Transverse colon (tissue), 4 donors: ENCODE data around the gene TMEM240. TPM values are rescaled to one million over a fixed set of nuclear protein-coding genes. Genes with fewer than 3 reads are reported as not detected.

Source experiments
- DNase-seq: peaks from one replicate; pipeline ENCODE4 v3.0.0-alpha.2; 2019
- H3K27ac ChIP-seq, 4 donors: fragments of 200-600 bp; sonication (generic); 2 replicates each; pipeline ENCODE4 v1.5.1; 2016 to 2018; ENCODE audit warnings: inconsistent platforms in 4 of 4
- H3K27me3 ChIP-seq: fragments of 200-600 bp; sonication (generic); 2 replicates; pipeline ENCODE4 v1.5.1; 2017; ENCODE audit warnings: inconsistent platforms
- H3K36me3 ChIP-seq, 4 donors: fragments of 200-600 bp; sonication (generic); 2 replicates each; pipeline ENCODE4 v1.5.1; 2017 to 2019; ENCODE audit warnings: inconsistent platforms in 4 of 4
- H3K4me1 ChIP-seq, 4 donors: fragments of 200-600 bp; sonication (generic); 2 replicates each; pipeline ENCODE4 v1.5.1; 2017 to 2020; ENCODE audit warnings: inconsistent platforms in 4 of 4
- H3K4me3 ChIP-seq, 4 donors: fragments of 200-600 bp; sonication (generic); 1 replicate in 1 of 4; 2 replicates in 3 of 4; pipeline versions ENCODE4 v1.5.1 to v1.6.1; 2017 to 2019; ENCODE audit warnings: inconsistent platforms in 4 of 4
- H3K9me3 ChIP-seq, 2 donors: fragments of 200-600 bp; sonication (generic); 2 replicates each; pipeline ENCODE4 v1.5.1; 2017 to 2019; ENCODE audit warnings: inconsistent platforms in 2 of 2
- CTCF ChIP-seq, 5 experiments: fragments of 200-600 bp in 3 of 5; fragments of 450-650 bp in 2 of 5; sonication (generic) in 3 of 5; IDR thresholded peaks; 1 replicate in 2 of 5; 2 replicates in 3 of 5; pipeline ENCODE4 v1.5.1; 2016 to 2017; ENCODE audit warnings: antibody characterized with exemption in 5 of 5, inconsistent platforms in 3 of 5, mild to moderate bottlenecking in 2 of 5, moderate library complexity in 1 of 5
- EP300 ChIP-seq: sonication (generic); formaldehyde crosslinking; IDR thresholded peaks from one replicate; pipeline ENCODE4 v1.6.1; 2017; ENCODE audit warnings: antibody characterized with exemption, low read depth
- POLR2A ChIP-seq: fragments of 450-650 bp; IDR thresholded peaks from one replicate; pipeline ENCODE4 v1.6.1; 2016; ENCODE audit warnings: antibody characterized with exemption, mild to moderate bottlenecking, moderate library complexity
- POLR2AphosphoS5 ChIP-seq, 3 donors: sonication (generic); formaldehyde crosslinking; IDR thresholded peaks; one replicate each; pipeline ENCODE4 v1.6.1; 2016; ENCODE audit warnings: antibody characterized with exemption in 3 of 3
- WGBS, 2 donors: methylation state at CpG; one replicate each; pipeline ENCODE4 v1.1.5; 2018; ENCODE audit warnings: low coverage in 1 of 2; 5-methylcytosine and 5-hydroxymethylcytosine counted together
- in situ Hi-C, 4 donors: fragments of 200-750 bp; cut with MboI; loops; one replicate each; pipeline versions ENCODE4 v1.15.0 to v1.15.1; 2017; ENCODE audit warnings: low sequenced_read_pairs in 3 of 4, low pct_ligation_motif_present in 1 of 4, low pct_unique_long_range_greater_than_20kb in 1 of 4
- intact Hi-C: fragments of 100-400 bp; cut with DNase I; formaldehyde crosslinking; loops from one replicate; pipeline ENCODE4 v1.15.1; 2023; ENCODE audit warnings: low total_unique reads
- total RNA-seq, 4 donors: library from RNA; depleted of rRNA; stranded (reverse); fragments of >200 nt; gene quantifications; one replicate each; pipeline ENCODE4 v1.1.0, GENCODE V29; 2016

The TMEM240 gene
- total RNA-seq, 4 donors from 2014 or later = 3.8 to 27.3 (median 4.2) TPM; not detected in 1

- TF ChIP-seq POLR2AphosphoS5 (IDR thresholded peaks at IDR 0.05) (no peak), CTCF (IDR thresholded peaks at IDR 0.05) (no peak), POLR2A (no peak), EP300 (no peak)
- WGBS, 2 donors = 92 to 100% methylated on average over 1 to 10 of the region's 10 CpGs
- Histone ChIP-seq H3K4me1 (peaks cover 0 to 15% (median 7%) of the 10 kb centered on the region in 4 donors), H3K27me3 (no peaks in the 10 kb centered on the region), H3K36me3 (peaks cover 0 to 38% (median 16%) of the 10 kb centered on the region in 4 donors), H3K4me3 (no peak overlapping the region), H3K9me3 (no peaks in the 10 kb centered on the region), H3K27ac (no peak overlapping the region)
- intact Hi-C loops (no loop called here), in situ Hi-C loops (no loop called here)
- no peak for DNase-seq
Measured at GRCh38 chr1:1565340-1565739, 24.9 kb upstream of the TMEM240 start.

DNA sequence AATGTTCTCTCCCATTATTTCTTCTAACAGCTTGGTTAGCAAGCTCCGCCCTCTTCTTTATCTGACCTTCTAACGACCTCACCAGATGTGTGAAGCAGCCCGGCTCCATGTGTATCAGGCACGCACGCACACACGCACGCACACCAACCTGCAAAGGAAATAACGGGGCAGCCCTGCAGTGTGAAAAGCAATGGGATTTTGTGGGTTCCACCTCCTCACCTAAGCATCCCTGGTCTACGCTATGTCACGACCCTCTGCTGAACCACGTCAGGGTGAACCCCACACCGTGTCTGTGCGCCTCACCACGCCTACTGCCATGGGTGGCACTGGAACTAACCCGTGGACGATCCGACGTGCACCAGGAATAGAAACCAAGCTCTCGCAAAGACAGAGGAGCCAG is 23.8 kb upstream of the TMEM240 start:
- Histone ChIP-seq H3K36me3 (peaks cover 0 to 38% (median 16%) of the 10 kb centered on the region in 4 donors), H3K27me3 (no peaks in the 10 kb centered on the region), H3K4me3 (no peak overlapping the region), H3K9me3 (no peaks in the 10 kb centered on the region), H3K27ac (no peak overlapping the region), H3K4me1 (peaks cover 0 to 9% (median 2%) of the 10 kb centered on the region in 4 donors)
- no peak for TF ChIP-seq CTCF (IDR thresholded peaks at IDR 0.05)
- TF ChIP-seq POLR2AphosphoS5 (IDR thresholded peaks at IDR 0.05) = no peak
- no peak for TF ChIP-seq EP300
- no peak for TF ChIP-seq POLR2A
- 83 to 91% methylated on average over 1 to 19 of the region's 19 CpGs for WGBS, 2 donors
- in situ Hi-C loops = no loop called here
- intact Hi-C loops = no loop called here
- no peak for DNase-seq

- no peak for DNase-seq
- WGBS, 2 donors = 84 to 88% methylated on average over 8 to 12 of the region's 12 CpGs
- Histone ChIP-seq H3K27ac (no peak overlapping the region), H3K9me3 (no peaks in the 10 kb centered on the region), H3K4me1 (peaks cover 0 to 9% (median 2%) of the 10 kb centered on the region in 4 donors), H3K36me3 (peaks cover 0 to 38% (median 16%) of the 10 kb centered on the region in 4 donors), H3K27me3 (no peaks in the 10 kb centered on the region), H3K4me3 (no peak overlapping the region)
- intact Hi-C loops (no loop called here), in situ Hi-C loops (no loop called here)
- TF ChIP-seq CTCF (IDR thresholded peaks at IDR 0.05) (no peak), POLR2A (no peak), EP300 (no peak), POLR2AphosphoS5 (IDR thresholded peaks at IDR 0.05) (no peak)
Measured at GRCh38 chr1:1563688-1564087, 23.3 kb upstream of the TMEM240 start.

DNA sequence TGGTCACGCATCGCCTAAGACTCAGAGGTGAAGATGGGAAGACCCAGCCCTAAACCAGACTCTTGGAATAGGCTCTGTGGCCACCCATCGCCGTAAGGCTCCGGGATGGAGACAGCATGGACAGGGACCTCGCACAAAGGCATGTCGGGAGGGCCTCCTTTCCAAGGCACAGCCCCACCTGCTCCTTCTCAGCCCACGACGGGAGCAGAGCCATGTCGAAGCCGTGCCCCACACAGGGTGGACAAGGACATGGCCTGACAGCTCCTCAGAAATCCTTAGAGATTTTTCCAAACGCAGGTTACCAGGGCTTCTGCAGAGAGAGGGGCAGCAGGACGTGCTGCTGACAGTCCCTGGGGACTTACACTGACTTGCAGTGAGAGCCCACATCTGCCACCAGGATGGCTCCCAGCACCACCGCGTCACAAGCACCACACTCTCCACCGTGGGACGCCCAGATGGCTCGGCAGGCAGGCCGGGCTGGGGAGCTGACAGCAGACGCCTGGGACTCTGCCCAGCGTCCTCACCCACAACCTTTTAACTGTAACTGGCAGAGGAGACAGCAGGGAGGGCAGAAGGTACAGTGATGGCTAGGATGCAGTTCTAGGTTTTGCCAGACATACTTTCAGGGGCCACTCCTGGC is 22.3 kb upstream of the TMEM240 start:
- Histone ChIP-seq H3K27ac (no peak overlapping the region), H3K36me3 (peaks cover 0 to 38% (median 16%) of the 10 kb centered on the region in 4 donors), H3K9me3 (no peaks in the 10 kb centered on the region), H3K27me3 (no peaks in the 10 kb centered on the region), H3K4me3 (no peak overlapping the region), H3K4me1 (no peaks in the 10 kb centered on the region)
- 92% methylated on average over 16 of the region's 21 CpGs; no CpG with 5 or more reads in 1 of the 2 donors for WGBS, 2 donors
- intact Hi-C loops (no loop called here), in situ Hi-C loops (no loop called here)
- no peak for DNase-seq
- TF ChIP-seq EP300 = no peak
- no peak for TF ChIP-seq POLR2AphosphoS5 (IDR thresholded peaks at IDR 0.05)
- no peak for TF ChIP-seq POLR2A
- no peak for TF ChIP-seq CTCF (IDR thresholded peaks at IDR 0.05)
